ENCODE results near the gene SRSF7.

DNA sequence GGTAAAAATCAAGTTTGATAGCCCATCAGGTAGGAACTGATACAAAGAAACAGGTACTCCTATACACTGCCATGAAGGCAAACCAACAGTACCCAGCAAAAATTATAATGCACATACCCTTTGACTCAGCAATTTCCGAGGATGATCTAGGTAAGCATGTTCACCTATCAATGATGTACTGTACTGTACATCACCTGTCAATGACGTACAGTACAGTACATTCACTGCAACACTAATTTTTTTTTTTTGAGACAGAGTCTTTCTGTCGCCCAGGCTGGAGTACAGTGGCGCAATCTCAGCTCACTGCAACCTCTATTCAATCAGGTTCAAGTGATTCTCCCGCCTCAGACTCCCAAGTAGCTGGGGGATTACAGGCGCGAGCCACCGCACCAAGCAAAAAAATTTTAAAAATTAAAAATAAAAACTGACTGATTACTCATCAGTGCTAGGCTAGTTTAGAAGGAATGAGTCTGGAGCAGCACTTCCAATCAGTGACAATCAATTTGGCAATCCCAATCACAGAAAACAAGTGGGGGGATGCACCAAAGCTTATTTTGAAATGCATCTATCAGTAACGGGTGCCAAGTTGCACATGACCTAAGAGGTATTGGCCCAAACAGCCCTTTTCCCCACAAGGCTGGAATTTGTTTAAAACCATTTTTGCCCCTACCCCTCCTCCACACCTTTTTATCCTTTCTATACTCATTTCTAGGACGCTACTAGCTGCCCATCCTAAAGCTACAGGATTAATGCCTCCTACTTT is 8.2 kb downstream of the SRSF7 start:
- TF ChIP-seq, protein P1, sequence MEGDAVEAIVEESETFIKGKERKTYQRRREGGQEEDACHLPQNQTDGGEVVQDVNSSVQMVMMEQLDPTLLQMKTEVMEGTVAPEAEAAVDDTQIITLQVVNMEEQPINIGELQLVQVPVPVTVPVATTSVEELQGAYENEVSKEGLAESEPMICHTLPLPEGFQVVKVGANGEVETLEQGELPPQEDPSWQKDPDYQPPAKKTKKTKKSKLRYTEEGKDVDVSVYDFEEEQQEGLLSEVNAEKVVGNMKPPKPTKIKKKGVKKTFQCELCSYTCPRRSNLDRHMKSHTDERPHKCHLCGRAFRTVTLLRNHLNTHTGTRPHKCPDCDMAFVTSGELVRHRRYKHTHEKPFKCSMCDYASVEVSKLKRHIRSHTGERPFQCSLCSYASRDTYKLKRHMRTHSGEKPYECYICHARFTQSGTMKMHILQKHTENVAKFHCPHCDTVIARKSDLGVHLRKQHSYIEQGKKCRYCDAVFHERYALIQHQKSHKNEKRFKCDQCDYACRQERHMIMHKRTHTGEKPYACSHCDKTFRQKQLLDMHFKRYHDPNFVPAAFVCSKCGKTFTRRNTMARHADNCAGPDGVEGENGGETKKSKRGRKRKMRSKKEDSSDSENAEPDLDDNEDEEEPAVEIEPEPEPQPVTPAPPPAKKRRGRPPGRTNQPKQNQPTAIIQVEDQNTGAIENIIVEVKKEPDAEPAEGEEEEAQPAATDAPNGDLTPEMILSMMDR (IDR thresholded peaks at IDR 0.05) = no peak
- TF ChIP-seq POLR2A (IDR thresholded peaks at IDR 0.05) = no peak
- no peak for TF ChIP-seq POLR2AphosphoS5 (IDR thresholded peaks at IDR 0.05)
- TF ChIP-seq EP300 (IDR thresholded peaks at IDR 0.05) = no peak
